ENCODE data around the gene CALML6.

- TF ChIP-seq CTCF (conservative IDR thresholded peaks at IDR 0.05): no peak
- TF ChIP-seq ZFX (IDR thresholded peaks at IDR 0.05): no peak
Observed at GRCh38 chr1:1966071-1966740, 51.1 kb downstream of the CALML6 start.
